Epithelial cell of esophagus (primary cell): ENCODE data around the gene PLAAT2.

Experiments used
- DNase-seq: peaks from one replicate; pipeline ENCODE4 v3.0.0; 2010; ENCODE audit warnings: low read depth
- H3K4me3 ChIP-seq: 2 replicates; pipeline ENCODE4 v1.5.1; 2011; ENCODE audit warnings: mild to moderate bottlenecking, low read length, control low read depth
- TF ChIP-seq, protein P1 (sequence below): IDR thresholded peaks from 2 replicates; pipeline ENCODE4 v1.5.1; 2011; ENCODE audit warnings: low read depth, mild to moderate bottlenecking, low read length, control low read depth, inconsistent platforms; ENCODE audit not compliant: insufficient read depth; ENCODE audit errors: missing control alignments

The PLAAT2 gene

DNA sequence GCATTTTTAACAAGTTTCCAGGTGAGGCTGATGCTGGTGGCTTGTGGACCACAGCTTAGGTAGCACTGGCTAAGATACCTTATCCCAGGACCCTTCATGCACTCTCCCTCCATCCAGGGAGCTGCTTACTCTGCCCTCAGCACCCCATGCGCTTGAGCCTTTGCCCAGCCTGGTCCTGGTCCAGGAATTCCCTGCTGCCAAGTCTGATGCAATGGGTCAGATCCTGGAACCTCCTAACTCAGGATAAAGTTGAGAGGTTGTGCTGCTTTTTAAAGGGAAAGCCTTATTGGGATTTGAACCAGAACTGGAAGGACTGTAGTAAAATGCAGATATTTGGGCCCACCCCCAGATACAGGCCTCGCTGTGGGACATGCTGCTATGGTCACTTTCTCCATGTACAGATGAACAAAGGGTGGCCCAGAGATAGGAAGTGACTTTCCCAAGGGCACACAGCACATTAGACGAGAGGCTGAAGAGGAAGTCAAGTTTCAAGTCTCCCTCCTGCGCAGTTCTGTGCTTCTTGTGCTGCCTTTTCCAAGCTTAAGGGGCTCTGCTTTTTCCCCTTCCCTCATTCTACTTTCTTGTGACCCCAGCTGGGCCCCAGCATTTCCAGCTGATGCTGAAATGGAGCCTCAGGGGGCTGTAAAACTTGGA, 58.1 kb downstream of the PLAAT2 start:
- H3K4me3 ChIP-seq = no peak overlapping the region
- TF ChIP-seq, protein P1, sequence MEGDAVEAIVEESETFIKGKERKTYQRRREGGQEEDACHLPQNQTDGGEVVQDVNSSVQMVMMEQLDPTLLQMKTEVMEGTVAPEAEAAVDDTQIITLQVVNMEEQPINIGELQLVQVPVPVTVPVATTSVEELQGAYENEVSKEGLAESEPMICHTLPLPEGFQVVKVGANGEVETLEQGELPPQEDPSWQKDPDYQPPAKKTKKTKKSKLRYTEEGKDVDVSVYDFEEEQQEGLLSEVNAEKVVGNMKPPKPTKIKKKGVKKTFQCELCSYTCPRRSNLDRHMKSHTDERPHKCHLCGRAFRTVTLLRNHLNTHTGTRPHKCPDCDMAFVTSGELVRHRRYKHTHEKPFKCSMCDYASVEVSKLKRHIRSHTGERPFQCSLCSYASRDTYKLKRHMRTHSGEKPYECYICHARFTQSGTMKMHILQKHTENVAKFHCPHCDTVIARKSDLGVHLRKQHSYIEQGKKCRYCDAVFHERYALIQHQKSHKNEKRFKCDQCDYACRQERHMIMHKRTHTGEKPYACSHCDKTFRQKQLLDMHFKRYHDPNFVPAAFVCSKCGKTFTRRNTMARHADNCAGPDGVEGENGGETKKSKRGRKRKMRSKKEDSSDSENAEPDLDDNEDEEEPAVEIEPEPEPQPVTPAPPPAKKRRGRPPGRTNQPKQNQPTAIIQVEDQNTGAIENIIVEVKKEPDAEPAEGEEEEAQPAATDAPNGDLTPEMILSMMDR = no peak
- DNase-seq = no peak

DNA sequence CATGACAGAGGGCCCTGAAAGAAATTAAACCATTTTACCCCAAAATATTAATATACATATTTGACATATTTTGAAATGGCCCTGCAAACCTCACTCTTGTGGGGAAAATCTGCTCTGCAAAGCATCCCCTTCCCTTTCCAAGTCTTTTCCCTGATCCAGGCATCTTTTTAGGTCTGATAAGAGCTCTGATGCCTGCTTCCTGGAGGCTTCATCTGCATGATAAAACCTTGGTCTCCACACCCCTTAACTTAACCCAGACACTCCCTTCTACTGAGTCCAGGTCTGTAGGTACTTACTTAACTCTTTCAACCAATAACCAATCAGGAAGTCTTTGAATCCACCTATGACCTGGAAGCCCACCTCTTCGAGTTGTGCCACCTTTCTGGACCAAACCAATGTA, 59.1 kb downstream of the PLAAT2 start:
- no peak for DNase-seq
- TF ChIP-seq, protein P1 = no peak
- no peak overlapping the region for H3K4me3 ChIP-seq

DNA sequence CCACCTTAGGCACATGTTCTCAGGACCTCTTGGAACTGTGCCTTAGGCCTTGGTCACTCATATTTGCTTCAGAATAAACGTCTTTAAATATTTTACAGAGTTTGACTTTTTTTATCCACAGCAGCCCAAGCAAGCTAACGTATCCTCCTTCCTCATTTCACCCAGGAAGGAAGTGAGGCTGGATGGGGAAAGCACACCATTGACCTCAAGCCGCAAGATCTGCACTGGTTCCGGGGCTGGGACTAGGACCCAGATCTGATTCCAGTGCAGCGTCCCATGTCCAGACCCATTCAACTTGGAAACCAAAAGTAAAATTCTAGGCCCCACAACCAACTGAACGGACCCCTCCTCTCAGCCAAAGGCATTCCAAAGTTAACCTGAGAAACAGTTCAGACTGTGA, 59.7 kb downstream of the PLAAT2 start:
- TF ChIP-seq, protein P1 = no peak
- DNase-seq = no peak
- no peak overlapping the region for H3K4me3 ChIP-seq
